ENCODE results near the gene OR10A5. TPM values are rescaled to one million over a fixed set of nuclear protein-coding genes. Genes with fewer than 3 reads are reported as not detected.
"Not testable (repeated sequence)": the region's sequence is repeated elsewhere in the genome, so short reads cannot be mapped to it uniquely, and the experiment has no call there.

The OR10A5 gene
- total RNA-seq: not detected in 2 replicates

DNA sequence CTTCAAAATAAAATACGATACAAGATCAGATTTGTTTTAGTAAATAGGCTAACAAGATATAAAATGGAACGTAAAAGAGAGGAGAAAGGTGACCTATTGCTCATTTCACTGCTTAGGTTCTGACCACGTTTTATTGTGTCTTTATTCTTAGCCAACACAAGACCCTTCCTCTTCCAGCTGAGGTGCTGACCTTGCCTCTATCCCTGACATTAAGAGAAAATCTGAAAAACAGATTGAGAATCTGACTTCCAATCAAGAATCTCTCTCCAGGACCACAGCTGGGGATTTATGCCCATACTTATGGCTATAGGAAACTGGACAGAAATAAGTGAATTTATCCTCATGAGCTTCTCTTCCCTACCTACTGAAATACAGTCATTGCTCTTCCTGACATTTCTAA, at the start of gene OR10A5:
Gene OR10A5 (plus strand): TSS at position 301 of the 400 bp plus-strand sequence. CDS start 0 bp downstream, at position 301.
- DNase-seq (ENCODE audit: low read depth, low spot score): no peak

DNA sequence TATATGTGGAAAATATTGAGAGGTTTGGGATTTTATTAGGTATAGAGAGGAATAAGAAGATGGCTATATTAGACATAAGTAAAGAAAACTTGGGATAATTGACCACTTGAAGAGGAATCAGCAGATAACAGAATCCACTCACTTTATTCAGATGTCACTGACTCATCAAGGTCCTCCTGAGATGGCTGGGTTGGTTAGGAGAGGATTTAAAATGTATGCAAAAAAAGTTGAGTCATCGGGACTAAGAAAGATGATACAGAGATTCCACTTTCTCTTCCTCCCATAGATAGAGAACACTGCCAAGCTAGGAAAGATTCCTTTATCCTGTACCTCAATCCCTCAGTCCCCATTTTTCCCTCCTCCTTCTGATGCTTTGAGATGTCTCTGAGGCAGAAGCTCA, 46.1 kb upstream of the OR10A5 start, which contains the start of gene OR6A2:
Gene OR6A2 (minus strand): TSS at position 288 of the 400 bp plus-strand sequence. CDS start 3,981 bp downstream, outside the sequence.
- DNase-seq (ENCODE audit: low read depth, low spot score): no peak

DNA sequence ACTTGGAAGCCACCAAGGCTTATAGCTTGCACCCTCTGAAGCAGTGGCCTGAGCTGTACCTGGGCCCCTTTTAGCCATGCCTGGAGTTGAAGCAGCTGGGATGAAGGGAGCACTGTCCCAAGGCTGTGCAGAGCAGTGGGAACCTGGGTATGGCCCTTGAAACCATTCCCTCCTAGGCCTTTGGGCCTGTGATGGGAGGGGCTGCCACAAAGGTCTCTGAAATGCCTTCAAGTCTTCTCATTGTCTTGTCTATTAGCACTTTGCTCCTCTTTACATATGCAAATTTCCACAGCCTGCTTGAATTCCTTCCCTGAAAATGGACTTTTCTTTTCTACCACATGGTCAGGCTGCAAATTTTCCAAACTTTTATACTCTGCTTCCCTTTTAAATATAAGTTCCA, 44.4 kb upstream of the OR10A5 start:
- DNase-seq (ENCODE audit: low read depth, low spot score): not testable (repeated sequence)

GRCh38 chr11:6812390-6813005, 33.0 kb upstream of the OR10A5 start:
- DNase-seq (ENCODE audit: low read depth, low spot score): no peak

GRCh38 chr11:6813656-6814055, 31.8 kb upstream of the OR10A5 start:
- no peak for DNase-seq (ENCODE audit: low read depth, low spot score)

DNA sequence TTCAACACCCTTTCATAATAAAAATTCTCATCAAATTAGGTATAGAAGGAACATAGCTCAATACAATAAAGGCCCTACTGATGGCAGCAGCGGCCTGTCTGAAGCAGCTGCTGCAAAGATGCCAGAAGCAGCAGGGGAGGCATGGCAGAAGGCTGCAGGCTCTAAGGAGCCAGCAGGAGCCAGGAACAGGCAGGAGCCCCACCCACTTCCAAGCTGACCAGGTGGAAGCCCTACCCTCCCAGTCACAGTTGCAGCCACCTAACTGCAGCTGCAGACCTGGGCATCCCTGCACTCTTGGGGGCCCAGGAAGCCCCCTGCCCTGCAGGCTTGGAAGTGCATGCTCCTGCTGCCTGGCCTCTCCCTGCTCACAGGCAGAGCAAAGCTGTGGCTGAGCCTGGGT, 27.8 kb upstream of the OR10A5 start:
- no peak for DNase-seq (ENCODE audit: low read depth, low spot score)

DNA sequence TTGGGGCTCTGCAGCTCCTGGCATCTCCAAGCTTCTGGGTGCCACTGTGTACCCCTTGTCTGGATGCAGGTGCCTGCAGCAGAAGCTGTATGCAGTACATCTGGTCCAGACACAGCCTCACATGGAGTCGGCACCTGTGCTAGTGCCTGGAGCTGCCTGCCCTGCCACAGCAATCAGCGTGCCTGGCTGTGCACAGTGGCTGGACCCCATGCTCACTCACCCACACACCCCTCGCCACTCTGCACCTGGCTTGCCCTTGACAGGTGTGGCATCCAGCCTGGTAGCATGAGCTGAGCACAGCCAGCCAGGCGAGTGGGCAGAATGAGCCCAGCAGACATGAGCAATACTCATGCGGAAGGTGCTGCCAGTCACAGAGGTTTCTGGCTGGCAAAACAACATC, 26.5 kb upstream of the OR10A5 start:
- no peak for DNase-seq (ENCODE audit: low read depth, low spot score)

DNA sequence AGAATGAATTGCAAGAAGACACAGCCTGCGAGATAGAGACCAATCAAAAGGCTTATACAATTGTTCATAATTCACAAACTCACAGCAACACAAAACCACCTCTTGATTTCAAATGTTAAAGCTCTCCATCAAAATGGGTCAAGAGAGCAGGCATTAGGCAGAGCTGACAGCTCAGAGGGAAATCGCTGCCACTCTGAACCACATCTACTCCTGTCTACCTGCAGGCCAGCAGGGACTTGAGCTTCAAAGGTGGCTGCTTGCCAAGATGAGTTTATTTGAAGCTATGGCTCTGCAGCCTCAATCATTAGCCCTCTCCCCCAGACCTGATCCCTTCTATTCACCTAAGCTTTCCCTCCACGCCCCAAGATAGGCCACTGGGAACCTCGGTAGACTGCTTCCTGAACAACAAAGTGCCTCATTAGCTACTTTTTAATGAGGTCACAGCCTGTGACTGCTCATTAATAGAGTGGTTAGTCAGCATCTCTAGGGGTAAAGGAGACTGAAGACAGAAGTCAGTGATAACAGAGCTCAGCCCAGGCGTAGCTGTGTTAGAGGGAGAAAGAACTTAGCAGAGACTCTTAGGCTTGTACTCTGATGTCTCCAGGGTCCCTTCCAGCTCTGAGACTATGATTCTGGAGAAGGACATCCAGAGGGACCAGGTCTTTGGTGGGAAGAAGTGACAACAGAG, 21.2 kb upstream of the OR10A5 start:
- no peak for DNase-seq (ENCODE audit: low read depth, low spot score)

GRCh38 chr11:6825231-6825744, 20.2 kb upstream of the OR10A5 start:
- no peak for DNase-seq (ENCODE audit: low read depth, low spot score)

DNA sequence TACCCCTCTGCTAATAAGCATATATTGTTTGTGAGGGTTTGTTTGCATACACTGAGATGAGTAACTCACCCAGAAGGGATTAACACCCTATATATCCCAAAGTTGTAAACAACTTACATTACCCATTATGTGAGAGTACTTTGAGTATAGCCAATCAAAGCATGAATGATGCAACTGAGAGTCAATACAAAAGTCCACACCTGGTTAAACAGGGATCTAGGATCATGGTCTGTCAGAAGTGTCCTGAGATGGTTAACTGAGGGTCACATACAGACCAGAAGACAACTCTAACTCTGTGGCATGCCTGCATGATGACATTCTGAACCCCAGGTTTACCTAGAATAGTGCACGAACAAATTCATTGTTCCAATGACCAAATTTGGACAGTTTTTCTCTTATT, 17.4 kb upstream of the OR10A5 start:
- no peak for DNase-seq (ENCODE audit: low read depth, low spot score)

GRCh38 chr11:6833356-6833755, 12.1 kb upstream of the OR10A5 start:
- no peak for DNase-seq (ENCODE audit: low read depth, low spot score)

GRCh38 chr11:6834021-6834420, 11.5 kb upstream of the OR10A5 start:
- DNase-seq (ENCODE audit: low read depth, low spot score): no peak

DNA sequence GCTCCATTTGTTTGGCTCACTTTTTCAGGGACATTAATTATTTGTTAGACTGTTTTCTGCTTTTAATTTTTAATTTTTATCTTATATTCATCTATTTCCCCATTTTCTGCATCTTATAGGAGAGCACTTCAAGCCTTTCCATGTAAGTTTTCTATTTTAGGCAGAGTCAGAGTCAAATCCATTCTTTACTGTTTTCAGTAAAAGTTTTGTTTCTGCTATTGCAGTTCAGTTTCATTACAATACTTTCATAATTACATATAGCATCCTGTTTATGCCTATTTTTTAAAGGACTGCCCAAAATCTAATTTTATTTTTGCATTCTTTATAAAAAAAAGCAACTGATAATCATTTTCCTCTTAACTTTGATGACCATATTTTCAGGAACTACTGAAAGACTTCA, 3.8 kb upstream of the OR10A5 start:
- no peak for DNase-seq (ENCODE audit: low read depth, low spot score)

GRCh38 chr11:6843670-6844069, 1.8 kb upstream of the OR10A5 start:
- no peak for DNase-seq (ENCODE audit: low read depth, low spot score)

GRCh38 chr11:6844356-6844755, 1.1 kb upstream of the OR10A5 start:
- no peak for DNase-seq (ENCODE audit: low read depth, low spot score)

- no peak for DNase-seq (ENCODE audit: low read depth, low spot score)
Observed at GRCh38 chr11:6850526-6850925, 5.0 kb downstream of the OR10A5 start.

GRCh38 chr11:6854801-6855200, 9.3 kb downstream of the OR10A5 start:
- not testable (repeated sequence) for DNase-seq (ENCODE audit: low read depth, low spot score)

GRCh38 chr11:6855971-6856541, 10.6 kb downstream of the OR10A5 start:
- no peak for DNase-seq (ENCODE audit: low read depth, low spot score)

GRCh38 chr11:6856871-6857270, 11.4 kb downstream of the OR10A5 start:
- DNase-seq (ENCODE audit: low read depth, low spot score): no peak

- DNase-seq (ENCODE audit: low read depth, low spot score): no peak
Observed at GRCh38 chr11:6862961-6863360, 17.5 kb downstream of the OR10A5 start, which contains the start of gene OR10A2. Gene OR10A2, plus strand, starts transcription at chr11:6863057. Its CDS starts 6,698 bp downstream, at chr11:6869755.

DNA sequence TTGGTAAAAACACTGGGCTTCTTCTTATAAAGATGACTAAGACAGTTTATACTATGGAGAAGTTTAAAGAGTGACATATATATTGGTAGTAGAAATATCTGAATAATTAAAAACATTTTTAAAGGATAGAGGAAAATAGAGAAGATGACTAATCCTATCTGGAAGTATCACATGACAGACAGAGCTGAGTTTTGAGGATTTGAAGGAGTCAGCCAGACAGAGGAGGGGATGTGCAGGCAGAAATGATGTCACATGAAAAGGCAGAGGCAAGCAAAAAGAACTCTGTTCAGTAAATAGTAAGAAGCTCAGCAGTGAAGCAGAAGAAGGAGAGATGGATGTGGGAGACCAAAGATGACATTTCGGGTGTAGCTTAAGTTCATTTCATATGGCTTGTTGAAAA, 19.0 kb downstream of the OR10A5 start:
- no peak for DNase-seq (ENCODE audit: low read depth, low spot score)

DNA sequence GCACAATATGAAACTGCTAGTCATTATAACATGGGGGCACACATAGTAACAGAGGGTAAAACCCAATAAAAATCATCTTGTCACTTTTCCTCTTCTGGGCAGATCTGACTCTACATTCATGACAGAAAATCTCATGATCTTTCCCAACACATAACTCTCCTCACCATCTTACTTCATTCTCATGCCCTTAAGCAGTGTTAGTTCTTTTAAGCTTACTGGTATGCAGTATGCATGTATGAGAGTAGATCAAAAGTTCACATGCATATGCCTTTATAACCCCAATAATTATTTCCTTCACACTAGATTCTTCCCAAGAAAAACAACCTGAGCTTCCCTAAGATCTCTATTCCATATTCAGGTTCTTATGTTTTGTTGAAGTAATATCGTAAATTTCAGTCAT, 25.8 kb downstream of the OR10A5 start:
- no peak for DNase-seq (ENCODE audit: low read depth, low spot score)

All from pulmonary artery endothelial cell (primary cell).